Measurements from ENCODE around the gene CACNA1A.

The CACNA1A gene

DNA sequence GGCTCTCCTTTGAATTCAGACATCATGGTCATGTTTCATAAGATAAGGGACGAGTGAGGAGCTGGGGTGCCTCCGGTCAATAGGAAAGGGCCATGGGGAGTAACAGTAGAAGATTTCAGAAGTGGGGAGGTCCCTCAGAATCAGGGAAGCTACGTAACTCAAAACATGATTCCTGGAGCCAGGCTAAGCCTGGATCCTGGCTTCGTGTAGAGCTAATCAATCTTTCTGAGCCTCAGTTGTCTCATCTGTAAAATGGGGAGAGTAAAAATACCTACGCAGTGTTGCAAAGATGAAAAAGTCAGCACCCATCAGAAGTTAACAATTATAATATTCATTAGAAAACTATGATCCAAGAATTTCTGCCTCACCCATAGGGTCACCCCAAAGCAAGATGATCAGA, 106.5 kb downstream of the CACNA1A start:
- no peak for TF ChIP-seq Cebpa-rat (IDR thresholded peaks at IDR 0.05)
- Histone ChIP-seq H3K27me3 (no peaks in the 10 kb centered on the region), H3K9me3 (replicated peaks in 1 of 11) (peaks cover 9 to 14% (median 12%) of the 10 kb centered on the region in 11 experiments), H3K4me2 (peak overlapping the region in 9 of 11 experiments; percentile 64 to 96 (median 83); a peak in 18 of 22 replicates), H3K9ac (peak overlapping the region in 6 of 11 experiments; percentile 50 to 67 (median 60); a peak in 11 of 22 replicates), H3K4me3 (0 out of 20 replicates have a peak overlapping the region, but pooled peaks of 1 of the 10 experiments have one; percentile 10), H3K4me1 (peaks cover 14 to 60% (median 36%) of the 10 kb centered on the region in 10 experiments), H3K36me3 (peaks cover 0 to 4% (median 0%) of the 10 kb centered on the region in 11 experiments; a peak in 1 of 22 replicates), H3K27ac (peak overlapping the region in 10 of 11 experiments; percentile 22 to 81 (median 74); a peak in 18 of 22 replicates), H4K20me1 (no peaks in the 10 kb centered on the region; a peak in 1 of 22 replicates)

DNA sequence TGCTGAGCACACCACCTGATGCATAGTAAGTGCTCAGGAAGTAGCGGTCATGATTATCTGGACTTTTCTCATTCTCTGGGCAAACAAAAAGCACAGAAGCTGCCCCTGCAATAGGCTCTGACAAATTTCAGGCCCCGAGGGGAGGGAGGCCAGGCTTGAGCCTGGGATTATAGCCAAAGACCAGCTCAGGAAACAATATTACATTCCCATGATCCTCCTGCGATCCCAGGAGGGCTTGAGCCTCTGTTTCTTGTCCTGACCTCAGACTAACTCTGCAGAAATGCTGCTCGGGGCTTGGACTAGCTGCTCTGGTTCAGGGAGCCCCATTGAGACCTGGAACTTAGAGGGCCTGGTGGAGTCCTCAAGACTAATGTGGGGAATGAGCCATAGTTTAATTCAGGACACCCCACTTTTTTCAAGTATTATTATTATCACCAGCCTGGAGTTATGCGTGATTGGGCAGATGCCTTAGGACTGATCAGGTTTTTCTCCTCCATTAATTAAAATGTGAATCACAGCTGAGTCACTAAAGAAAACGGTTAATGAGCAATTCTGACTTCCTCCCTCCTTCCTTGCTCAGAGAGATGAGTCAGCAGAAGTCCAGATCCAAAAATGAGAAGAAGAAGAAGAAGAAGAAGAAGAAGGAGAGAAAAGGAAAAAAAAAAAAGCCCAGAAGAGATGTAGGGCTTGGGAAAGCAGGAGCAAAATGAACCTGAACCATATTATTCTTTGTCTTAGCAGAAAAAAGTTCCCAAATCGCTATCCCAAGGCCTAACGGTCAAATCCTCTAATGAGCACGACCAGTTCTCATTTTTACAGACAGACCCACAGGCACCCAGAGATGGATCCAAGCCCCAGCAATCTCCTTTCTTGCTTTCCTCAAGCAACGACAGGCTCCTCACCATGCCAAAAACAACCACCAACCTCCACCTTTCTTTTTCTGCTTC, 107.2 kb downstream of the CACNA1A start:
- Histone ChIP-seq H3K4me3 (peak overlapping the region in 2 of 10 experiments; percentile 34 to 40; a peak in 4 of 20 replicates), H3K27me3 (no peaks in the 10 kb centered on the region), H3K4me1 (peaks cover 19 to 61% (median 37%) of the 10 kb centered on the region in 10 experiments), H3K27ac (peak overlapping the region; percentile 23 to 81 (median 73); a peak in 20 of 22 replicates), H3K36me3 (peaks cover 0 to 4% (median 0%) of the 10 kb centered on the region in 11 experiments; a peak in 1 of 22 replicates), H3K4me2 (peak overlapping the region; percentile 39 to 96 (median 77)), H4K20me1 (no peaks in the 10 kb centered on the region; a peak in 1 of 22 replicates), H3K9ac (peak overlapping the region in 9 of 11 experiments; percentile 29 to 67 (median 60); a peak in 16 of 22 replicates), H3K9me3 (replicated peaks in 1 of 11) (peaks cover 9 to 14% (median 12%) of the 10 kb centered on the region in 11 experiments)
- TF ChIP-seq Cebpa-rat (IDR thresholded peaks at IDR 0.05): no peak

DNA sequence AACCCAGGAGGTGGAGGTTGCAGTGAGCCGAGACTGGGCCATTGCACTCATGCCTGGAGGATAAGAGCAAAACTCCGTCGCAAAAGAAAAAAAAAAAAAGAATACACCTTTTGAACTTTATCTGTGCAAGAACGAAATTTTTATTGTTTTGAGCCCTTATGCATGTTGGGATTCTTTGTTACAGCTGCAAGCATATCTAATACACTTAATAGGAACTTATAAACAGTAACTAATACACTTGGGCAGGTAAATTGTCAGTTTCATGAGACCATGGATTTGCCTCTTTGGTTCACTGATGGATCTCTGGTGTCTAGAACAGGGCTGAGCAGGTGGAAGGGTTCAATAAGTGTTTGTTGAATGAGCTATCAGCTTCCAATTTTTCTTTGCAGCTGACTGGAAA, 108.1 kb downstream of the CACNA1A start:
- Histone ChIP-seq H3K9ac (peak overlapping the region in 4 of 11 experiments; percentile 29 to 66 (median 56); a peak in 5 of 22 replicates), H3K27ac (peak overlapping the region in 6 of 11 experiments; percentile 73 to 81 (median 78); a peak in 8 of 22 replicates), H3K27me3 (no peaks in the 10 kb centered on the region), H3K36me3 (peaks cover 0 to 4% (median 0%) of the 10 kb centered on the region in 11 experiments; a peak in 1 of 22 replicates), H3K4me2 (peak overlapping the region; percentile 39 to 96 (median 77); a peak in 21 of 22 replicates), H3K4me1 (peaks cover 23 to 66% (median 39%) of the 10 kb centered on the region in 10 experiments), H4K20me1 (no peaks in the 10 kb centered on the region; a peak in 1 of 22 replicates), H3K9me3 (replicated peaks in 1 of 11) (peaks cover 9 to 14% (median 12%) of the 10 kb centered on the region in 11 experiments), H3K4me3 (0 out of 20 replicates have a peak overlapping the region, but pooled peaks of 1 of the 10 experiments have one; percentile 34)
- TF ChIP-seq Cebpa-rat (IDR thresholded peaks at IDR 0.05): no peak

DNA sequence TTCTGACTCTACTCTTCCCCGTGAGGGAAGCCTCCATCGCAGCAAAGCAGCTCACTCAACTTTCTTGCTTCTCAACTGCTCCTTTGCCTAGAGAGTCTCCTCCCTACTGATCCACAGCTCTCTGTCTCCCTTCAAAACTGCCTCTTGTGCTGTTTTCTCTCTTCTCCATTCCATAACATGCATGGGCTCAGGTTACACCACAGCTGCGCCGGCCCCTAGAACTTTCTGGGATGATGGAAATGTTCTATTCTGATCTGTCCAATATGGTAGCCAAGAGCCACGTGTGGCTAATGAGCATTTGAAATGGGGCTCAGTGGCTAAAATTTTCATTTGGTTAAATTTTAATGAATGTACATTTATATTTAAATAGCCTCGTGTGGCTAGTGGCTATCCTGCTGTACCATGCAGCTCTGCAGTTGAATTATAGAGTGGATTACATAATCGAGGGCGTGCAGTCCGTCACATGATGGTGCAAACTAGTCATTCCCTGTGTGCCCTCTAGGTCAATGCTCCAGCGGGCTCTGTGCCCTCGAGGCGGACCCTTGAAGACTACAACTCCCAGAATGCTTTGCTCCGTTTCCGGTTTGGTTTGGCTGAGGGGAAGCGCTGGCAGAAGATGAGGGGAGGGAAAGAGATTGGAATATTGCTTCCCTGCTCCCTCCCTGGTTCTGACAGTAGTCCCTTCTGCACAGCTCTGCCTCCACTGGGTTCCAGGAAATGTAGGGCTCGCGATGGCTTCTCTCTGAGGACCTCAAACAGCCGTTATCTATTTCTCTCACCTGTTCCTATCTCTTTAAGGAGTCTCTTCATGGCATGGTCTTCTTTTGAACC, 109.8 kb downstream of the CACNA1A start:
- H3K9ac ChIP-seq: no peak overlapping the region
- no peaks in the 10 kb centered on the region for H3K36me3 ChIP-seq
- peak overlapping the region in 6 of 11 experiments; percentile 6 to 94 (median 29); a peak in 10 of 22 replicates for H3K4me2 ChIP-seq
- no peaks in the 10 kb centered on the region for H3K27me3 ChIP-seq
- H3K27ac ChIP-seq: no peak overlapping the region
- peaks cover 3 to 16% (median 7%) of the 10 kb centered on the region in 11 experiments for H3K9me3 ChIP-seq (replicated peaks in 1 of 11)
- TF ChIP-seq Cebpa-rat (IDR thresholded peaks at IDR 0.05): no peak
- no peaks in the 10 kb centered on the region; a peak in 1 of 22 replicates for H4K20me1 ChIP-seq
- no peak overlapping the region for H3K4me3 ChIP-seq
- H3K4me1 ChIP-seq: peaks cover 31 to 75% (median 50%) of the 10 kb centered on the region in 10 experiments

DNA sequence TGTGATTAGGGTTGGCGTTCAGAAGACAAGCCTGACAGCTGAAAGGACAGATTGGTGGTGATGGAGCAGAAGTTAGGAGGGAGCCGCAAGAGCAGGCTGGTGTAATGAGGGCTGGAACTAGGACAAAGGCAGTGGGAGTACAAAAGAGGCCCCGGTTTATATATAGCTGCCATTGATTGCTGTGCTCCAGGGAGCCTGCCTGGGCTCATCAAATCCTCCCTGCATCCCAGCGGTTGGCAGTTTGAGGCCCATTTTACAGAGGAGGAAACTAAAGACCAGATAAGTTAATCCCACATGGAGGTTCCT, 123.7 kb downstream of the CACNA1A start:
- no peak for TF ChIP-seq Cebpa-rat (IDR thresholded peaks at IDR 0.05)
- Histone ChIP-seq H3K27me3 (no peaks in the 10 kb centered on the region), H3K9me3 (replicated peaks in 1 of 11) (no peaks in the 10 kb centered on the region), H3K9ac (no peak overlapping the region), H3K4me2 (no peak overlapping the region), H3K36me3 (no peaks in the 10 kb centered on the region), H3K4me1 (peaks cover 0 to 13% (median 0%) of the 10 kb centered on the region in 10 experiments; a peak in 3 of 20 replicates), H4K20me1 (no peaks in the 10 kb centered on the region), H3K27ac (no peak overlapping the region), H3K4me3 (no peak overlapping the region)

DNA sequence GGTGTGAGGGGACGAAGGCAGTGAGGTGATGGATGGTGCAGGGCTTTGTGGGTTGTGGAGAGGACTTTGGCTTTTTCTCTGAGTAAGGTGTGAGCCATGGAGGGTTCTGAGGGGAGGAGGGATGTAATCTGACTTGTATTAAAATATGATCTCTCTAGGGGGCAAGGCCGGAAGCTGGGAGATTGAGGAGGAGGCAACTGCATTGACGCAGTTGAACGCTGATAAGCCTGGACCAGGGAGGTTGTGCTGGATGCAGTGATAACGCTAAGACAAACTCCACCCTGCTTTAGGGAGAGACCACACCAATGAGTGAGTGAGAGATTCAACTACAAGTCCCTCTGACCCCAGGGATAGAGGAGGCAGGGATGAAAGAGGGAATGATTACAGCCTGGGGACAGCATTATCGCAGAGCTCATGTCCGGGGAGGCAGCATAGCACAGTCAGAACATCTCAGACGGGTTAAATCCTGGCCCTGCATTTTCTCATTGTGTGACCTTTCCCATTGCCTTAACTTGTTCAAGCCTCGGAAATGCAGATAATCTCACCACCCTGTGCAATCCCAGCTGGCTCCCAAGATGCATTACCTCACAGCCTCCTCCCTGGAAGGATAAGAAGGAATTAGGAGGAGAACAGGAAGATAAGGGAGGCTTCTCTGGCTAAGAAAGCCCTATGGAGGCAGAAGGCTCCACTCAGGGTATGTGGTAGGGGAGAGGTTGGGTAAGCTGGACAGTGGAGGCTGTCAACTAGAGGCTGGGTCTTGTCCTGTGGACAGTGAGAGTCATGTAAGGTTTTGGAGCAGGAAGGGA, 124.2 kb downstream of the CACNA1A start:
- TF ChIP-seq Cebpa-rat (IDR thresholded peaks at IDR 0.05): no peak
- H3K4me3 ChIP-seq: no peak overlapping the region
- H3K9ac ChIP-seq: no peak overlapping the region
- H3K27ac ChIP-seq: no peak overlapping the region
- H3K9me3 ChIP-seq (replicated peaks in 1 of 11): peaks cover 0 to 4% (median 0%) of the 10 kb centered on the region in 11 experiments; a peak in 2 of 22 replicates
- no peaks in the 10 kb centered on the region for H4K20me1 ChIP-seq
- H3K4me2 ChIP-seq: peak overlapping the region in 1 of 11 experiments; percentile 20; a peak in 2 of 22 replicates
- H3K36me3 ChIP-seq: no peaks in the 10 kb centered on the region
- peaks cover 0 to 11% (median 0%) of the 10 kb centered on the region in 10 experiments; a peak in 3 of 20 replicates for H3K4me1 ChIP-seq
- H3K27me3 ChIP-seq: no peaks in the 10 kb centered on the region

DNA sequence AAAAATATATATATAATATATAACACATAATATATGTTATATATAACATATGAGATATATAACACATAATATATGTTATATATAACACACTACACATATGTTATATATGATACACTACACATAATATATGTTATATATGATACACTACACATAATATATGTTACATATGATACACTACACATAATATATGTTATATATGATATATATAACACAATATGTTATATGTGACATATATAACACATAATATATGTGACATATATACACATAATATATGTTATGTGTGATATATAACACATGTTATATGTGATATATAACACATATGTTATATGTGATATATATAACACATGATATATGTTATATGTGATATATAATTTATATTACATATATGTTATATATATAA, 129.7 kb downstream of the CACNA1A start:
- Histone ChIP-seq H3K9ac (no peak overlapping the region), H3K27ac (no peak overlapping the region), H3K4me3 (no peak overlapping the region), H3K4me1 (peaks cover 0 to 1% (median 0%) of the 10 kb centered on the region in 10 experiments; a peak in 2 of 20 replicates), H3K9me3 (replicated peaks in 1 of 11) (peaks cover 0 to 17% (median 11%) of the 10 kb centered on the region in 11 experiments; a peak in 10 of 22 replicates), H4K20me1 (no peaks in the 10 kb centered on the region), H3K4me2 (no peak overlapping the region), H3K27me3 (no peaks in the 10 kb centered on the region), H3K36me3 (no peaks in the 10 kb centered on the region)
- no peak for TF ChIP-seq Cebpa-rat (IDR thresholded peaks at IDR 0.05)

DNA sequence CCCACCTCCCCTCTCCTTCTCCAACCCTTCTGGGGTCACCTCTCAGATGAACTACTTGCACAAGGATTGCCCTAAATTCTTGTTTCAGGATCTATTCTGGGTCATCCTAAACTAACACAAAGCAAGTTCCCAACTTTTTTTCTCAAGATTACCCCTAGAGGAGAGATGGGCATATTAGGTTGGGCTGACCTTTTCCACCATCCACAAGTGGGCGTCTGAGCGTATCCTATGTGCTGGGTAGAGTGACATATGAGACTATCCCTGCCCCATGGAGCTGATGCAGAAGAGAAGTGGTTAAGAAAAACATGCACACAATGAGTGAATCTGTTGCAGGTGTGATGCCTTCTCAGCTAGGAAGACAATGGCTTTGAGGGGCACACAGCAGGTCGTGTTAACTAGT, 132.7 kb downstream of the CACNA1A start:
- no peak for TF ChIP-seq Cebpa-rat (IDR thresholded peaks at IDR 0.05)
- Histone ChIP-seq H3K36me3 (no peaks in the 10 kb centered on the region), H3K27ac (no peak overlapping the region), H3K4me2 (no peak overlapping the region), H3K9me3 (replicated peaks in 1 of 11) (peaks cover 0 to 17% (median 11%) of the 10 kb centered on the region in 11 experiments; a peak in 10 of 22 replicates), H3K27me3 (no peaks in the 10 kb centered on the region), H3K4me1 (no peaks in the 10 kb centered on the region), H4K20me1 (no peaks in the 10 kb centered on the region), H3K4me3 (no peak overlapping the region), H3K9ac (no peak overlapping the region)

Data from BLaER1 treated with 17β-estradiol and CSF1 and Interleukin-3, amounts not matched to agents 10 nM and 100 nM (cell line).